ENCODE data around the gene PRDM10.

Gene PRDM10

GRCh38 chr11:130008326-130008725 lies 5.7 kb upstream of the PRDM10 start:
- DNase-seq, result no peak

GRCh38 chr11:130006929-130007328 lies 4.3 kb upstream of the PRDM10 start:
- DNase-seq, result no peak

GRCh38 chr11:130003717-130004001 lies 1.0 kb upstream of the PRDM10 start:
- DNase-seq, result no peak

- peak; percentile 99 for DNase-seq
Observed at GRCh38 chr11:130002846-130003716, 446 bp upstream of the PRDM10 start.

GRCh38 chr11:130001461-130002351 lies 929 bp downstream of the PRDM10 start:
- DNase-seq, result no peak

- DNase-seq, result no peak
Observed at GRCh38 chr11:130000552-130001176, 2.0 kb downstream of the PRDM10 start.

GRCh38 chr11:129999407-129999806 lies 3.2 kb downstream of the PRDM10 start:
- DNase-seq, result no peak

- no peak for DNase-seq
Observed at GRCh38 chr11:129998905-129999304, 3.7 kb downstream of the PRDM10 start.

- DNase-seq, result no peak
Observed at GRCh38 chr11:129998107-129998506, 4.5 kb downstream of the PRDM10 start.

GRCh38 chr11:129997513-129997912 lies 5.1 kb downstream of the PRDM10 start:
- DNase-seq, result no peak

GRCh38 chr11:129996113-129996870 lies 6.3 kb downstream of the PRDM10 start:
- no peak for DNase-seq

- DNase-seq, result no peak
Observed at GRCh38 chr11:129995163-129995562, 7.5 kb downstream of the PRDM10 start.

GRCh38 chr11:129992161-129992944 lies 10.3 kb downstream of the PRDM10 start:
- DNase-seq, result peak; percentile 59

GRCh38 chr11:129989149-129989813 lies 13.4 kb downstream of the PRDM10 start:
- no peak for DNase-seq

- no peak for DNase-seq
Observed at GRCh38 chr11:129987950-129988349, 14.7 kb downstream of the PRDM10 start.

- no peak for DNase-seq
Observed at GRCh38 chr11:129985823-129986222, 16.8 kb downstream of the PRDM10 start.

GRCh38 chr11:129980086-129980485 lies 22.5 kb downstream of the PRDM10 start:
- DNase-seq, result no peak

GRCh38 chr11:129979046-129979605 lies 23.5 kb downstream of the PRDM10 start:
- no peak for DNase-seq

- no peak for DNase-seq
Observed at GRCh38 chr11:129978447-129978846, 24.2 kb downstream of the PRDM10 start.

- DNase-seq, result no peak
Observed at GRCh38 chr11:129976328-129976727, 26.3 kb downstream of the PRDM10 start.

GRCh38 chr11:129975543-129975942 lies 27.1 kb downstream of the PRDM10 start:
- DNase-seq, result no peak
